ENCODE results near the gene RIN3.

The RIN3 gene

GRCh38 chr14:92686900-92687427 lies 173.4 kb downstream of the RIN3 start:
- peak in 1 of 2 donors; percentile 60 for DNase-seq (ENCODE audit: low read depth in 2 of 2)

GRCh38 chr14:92687681-92688433 lies 174.3 kb downstream of the RIN3 start:
- DNase-seq (ENCODE audit: low read depth in 2 of 2), result no peak

DNA sequence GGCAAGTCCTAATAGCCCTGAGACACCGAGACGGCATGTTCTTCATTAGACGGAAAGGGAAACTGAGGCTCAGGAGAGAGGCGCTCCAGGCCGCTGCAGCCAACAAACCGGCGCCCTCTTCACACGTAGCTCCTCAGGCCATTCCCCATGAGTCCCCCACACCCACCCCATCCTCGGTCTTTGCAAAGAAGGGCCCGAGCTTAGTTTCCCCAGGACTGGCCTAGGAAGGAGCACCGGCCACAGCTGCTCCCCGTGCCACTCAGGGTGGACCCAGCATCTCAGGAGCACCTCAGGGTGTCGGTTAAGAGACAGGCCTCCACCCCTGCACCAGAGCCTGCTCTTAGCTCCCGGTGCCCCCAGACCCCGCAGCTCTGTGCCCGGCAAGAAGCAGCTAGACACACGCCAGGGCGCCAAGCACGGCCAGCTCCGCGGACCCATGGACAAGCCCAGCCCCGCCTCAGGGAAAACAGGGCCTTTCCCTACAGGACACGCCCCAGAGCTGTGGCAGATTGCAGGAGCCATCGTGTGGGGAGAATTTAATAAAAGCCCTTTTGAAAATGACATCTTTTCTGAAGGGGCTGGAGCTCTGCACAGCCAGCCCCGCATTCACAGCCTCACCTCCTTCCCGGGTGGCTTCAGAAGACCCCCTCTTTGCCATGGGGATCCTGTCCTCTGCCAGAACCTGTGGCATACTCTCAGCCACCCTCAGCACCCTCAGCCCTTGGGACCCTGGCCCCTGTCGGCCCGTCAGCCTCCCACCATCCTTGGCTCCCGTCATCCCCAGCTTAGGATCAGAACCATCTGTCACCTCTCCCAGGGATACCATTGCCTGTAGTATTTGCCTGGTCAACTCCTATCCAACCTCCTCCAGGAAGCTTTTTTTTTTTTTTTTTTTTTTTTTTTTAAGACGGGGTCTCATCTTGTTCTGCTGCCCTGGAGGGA lies 175.1 kb downstream of the RIN3 start:
- no peak for DNase-seq (ENCODE audit: low read depth in 2 of 2)

DNA sequence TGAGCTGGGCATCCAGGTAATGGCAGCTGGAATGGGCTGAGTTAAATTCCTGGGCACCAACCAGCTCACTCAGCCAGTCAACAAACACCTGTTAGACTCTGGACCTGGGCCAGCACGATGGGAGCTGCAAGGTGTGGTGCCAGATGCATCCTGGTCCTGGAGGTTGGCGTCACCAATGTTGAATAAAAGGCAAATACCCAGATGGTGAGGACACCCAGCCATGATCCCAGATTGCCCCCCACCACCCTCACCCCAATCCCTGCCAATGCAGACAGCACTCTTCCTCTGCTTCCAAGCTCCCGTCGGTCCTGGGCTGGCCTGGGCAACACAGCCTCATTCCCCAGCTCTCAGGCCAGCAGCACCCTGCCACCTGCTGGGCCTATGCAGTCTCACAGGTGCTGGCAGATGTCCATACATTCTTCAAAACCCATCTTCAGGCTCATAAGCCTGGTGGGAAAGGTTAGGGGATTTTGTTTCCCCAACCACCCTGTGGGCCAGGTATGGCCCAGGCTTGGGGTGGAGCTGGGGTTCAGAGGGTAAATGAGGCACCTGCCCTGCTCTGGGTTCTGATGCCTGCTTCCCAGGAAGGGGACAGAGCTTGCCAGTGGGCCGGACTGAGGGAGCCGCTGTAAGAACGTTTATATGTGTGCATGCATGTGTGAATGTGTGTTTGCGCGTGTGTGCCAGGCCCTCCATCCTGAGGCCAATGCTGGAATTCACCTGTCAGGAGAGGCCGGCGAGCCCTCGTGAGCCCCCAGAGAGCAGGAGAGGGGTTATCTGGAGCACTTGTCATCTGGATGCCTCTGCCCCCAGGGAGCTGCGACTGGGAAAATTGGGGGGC lies 176.8 kb downstream of the RIN3 start:
- no peak for DNase-seq (ENCODE audit: low read depth in 2 of 2)

DNA sequence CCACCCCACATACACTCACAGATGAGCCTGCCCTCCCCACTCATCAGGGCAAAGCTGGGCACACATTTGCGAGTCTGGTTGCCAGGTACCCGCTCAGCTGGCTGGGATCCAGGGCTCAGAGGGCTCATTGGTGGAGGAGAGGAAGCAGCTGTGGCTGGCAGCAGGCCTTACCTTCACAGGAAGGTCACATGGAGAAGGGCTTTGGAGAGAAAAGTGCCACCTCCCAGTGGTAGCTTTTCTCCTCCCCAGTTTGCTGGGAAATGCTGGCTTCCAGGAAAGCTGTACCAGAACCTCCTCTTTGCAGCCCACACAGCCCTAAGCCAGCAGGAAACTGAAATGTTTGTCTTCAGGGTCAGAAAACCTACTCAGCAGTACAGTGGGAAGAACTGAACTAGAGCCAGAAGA lies 179.2 kb downstream of the RIN3 start:
- no peak for DNase-seq (ENCODE audit: low read depth in 2 of 2)

DNA sequence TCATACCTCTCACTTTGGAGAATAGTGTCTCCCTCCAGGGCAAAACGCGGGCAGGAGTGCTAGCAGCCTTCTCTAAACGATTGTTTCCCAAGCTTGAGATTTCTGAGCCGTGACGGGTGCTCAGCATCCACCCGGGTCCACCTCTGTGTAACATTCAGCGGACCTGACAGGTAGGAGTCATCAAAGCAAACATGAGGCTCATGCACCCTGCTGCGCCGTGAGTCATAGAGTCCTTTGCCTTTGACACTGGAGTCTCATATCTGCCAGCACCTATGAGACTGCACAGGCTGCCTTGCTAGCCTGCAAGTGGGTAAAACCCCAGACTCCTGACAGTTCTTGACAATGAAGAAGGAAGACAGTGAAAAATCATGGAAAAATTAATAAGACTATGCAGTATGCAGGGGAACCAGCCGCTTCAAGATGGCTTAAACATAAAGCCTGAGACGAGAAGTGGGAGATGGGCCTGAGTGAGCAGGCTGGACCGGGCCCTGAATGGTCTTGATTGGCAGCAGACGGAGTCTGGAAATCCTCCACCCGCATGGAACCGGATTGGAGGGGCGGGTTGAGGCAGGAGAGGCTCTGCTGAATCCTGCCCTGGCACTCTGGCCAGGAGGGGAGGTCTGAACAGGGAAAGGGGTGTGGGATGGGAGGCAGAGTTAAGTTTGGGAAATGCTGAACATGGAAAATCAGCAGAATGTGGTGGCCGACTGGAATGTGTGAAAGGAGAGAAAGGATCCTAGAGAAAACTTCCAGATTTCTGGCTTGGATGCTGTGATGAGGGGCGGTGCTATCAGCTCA lies 180.6 kb downstream of the RIN3 start:
- no peak for DNase-seq (ENCODE audit: low read depth in 2 of 2)

DNA sequence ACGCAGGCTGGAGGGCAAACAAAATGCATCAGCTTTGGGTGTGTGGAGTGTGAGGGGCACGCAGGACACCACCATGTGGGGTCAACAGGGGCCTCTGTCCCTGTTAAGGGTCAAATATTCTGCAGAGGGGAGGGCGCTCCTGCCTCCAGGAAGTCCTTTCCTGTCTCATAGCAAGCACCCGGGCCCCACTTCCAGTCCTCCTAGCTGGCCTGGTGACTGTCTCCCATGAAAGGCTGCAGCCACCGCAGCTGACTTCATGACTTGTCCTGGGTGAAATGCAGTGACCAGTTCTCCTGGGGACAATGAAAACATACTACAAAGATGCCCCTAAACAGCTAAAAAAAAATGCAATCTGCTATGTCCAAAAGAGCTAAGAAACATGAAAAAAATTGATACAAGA lies 181.2 kb downstream of the RIN3 start:
- DNase-seq (ENCODE audit: low read depth in 2 of 2), result no peak

DNA sequence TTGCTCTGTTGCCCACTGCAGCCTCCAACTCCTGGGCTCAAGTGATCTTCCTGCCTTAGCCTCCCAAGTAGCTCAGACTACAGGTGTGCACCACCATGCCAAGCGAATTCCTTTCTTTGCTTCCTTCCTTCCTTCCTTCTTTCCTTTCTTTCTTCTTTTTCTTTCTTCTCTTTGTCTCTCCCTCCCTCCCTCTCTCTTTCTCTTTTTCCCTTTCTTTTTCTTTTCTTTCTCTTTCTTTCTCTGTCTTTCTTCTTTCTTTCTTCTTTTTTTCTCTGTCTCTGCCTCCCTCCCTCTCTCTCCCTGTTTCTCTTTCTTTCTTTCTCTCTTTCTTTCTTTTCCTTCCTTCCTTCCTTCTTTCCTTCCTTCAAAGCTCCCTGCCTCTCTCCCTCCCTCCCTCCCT lies 182.0 kb downstream of the RIN3 start:
- no peak for DNase-seq (ENCODE audit: low read depth in 2 of 2)

DNA sequence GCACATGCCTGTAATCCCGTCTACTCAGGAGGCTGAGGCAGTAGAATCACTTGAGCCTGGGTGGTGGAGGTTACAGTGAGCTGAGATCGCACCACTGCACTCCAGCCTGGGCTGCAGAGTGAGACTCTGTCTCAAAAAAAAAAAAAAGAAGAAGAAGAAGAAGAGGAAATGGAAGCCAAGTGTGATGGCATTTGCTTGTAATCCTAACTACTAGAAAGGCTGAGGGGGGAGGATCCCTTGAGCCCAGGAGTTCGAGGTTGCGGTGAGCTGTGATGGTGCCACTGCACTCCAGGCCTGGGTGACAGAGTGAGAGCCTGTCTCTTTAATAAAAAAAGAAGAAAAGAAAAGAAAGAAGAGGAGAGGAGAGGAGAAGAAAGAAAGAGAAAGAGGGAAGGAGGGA lies 182.8 kb downstream of the RIN3 start:
- no peak for DNase-seq (ENCODE audit: low read depth in 2 of 2)

- DNase-seq (ENCODE audit: low read depth in 2 of 2), result no peak
Measured at GRCh38 chr14:92698393-92698792, 184.8 kb downstream of the RIN3 start.

- no peak for DNase-seq (ENCODE audit: low read depth in 2 of 2)
Measured at GRCh38 chr14:92701826-92702225, 188.2 kb downstream of the RIN3 start.

GRCh38 chr14:92702441-92702918 lies 188.9 kb downstream of the RIN3 start:
- no peak for DNase-seq (ENCODE audit: low read depth in 2 of 2)

- no peak for DNase-seq (ENCODE audit: low read depth in 2 of 2)
Measured at GRCh38 chr14:92703516-92703915, 189.9 kb downstream of the RIN3 start.

DNA sequence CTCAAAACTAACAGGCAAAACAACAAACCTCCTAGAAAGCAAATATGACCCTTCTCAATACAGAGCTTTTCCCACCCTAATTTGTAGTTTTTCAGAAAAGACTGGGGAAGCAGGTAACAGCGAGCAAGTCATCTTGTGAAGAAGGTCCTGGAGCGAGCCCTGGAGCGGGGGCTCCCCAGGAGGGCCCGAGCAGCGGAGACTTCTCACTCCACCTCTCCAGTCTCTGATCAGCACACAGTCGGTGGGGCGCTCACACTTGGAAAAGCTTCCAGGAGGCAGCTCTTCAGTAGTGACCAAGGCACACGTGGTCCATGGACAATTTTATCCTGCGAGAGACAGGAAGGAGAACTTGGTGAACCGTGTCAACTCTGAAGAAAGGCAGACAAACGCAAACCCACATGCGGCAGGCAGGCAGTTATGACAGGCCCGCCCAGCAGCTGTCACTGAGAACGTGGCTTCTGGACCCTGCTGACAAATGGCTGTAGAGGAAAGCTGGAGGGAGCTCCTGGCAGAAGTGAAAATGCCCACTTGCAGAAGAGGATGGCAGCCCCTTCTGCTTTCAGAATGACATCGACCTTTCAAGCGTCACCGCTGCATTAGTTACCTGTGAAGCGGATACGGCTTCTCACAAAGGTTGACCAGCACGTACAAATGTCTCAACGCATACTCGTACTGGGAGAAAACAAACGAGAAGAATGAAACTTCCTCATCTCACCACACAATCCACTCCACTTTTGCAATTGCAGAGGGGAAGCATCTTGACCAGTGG lies 190.6 kb downstream of the RIN3 start:
- DNase-seq (ENCODE audit: low read depth in 2 of 2), result no peak

DNA sequence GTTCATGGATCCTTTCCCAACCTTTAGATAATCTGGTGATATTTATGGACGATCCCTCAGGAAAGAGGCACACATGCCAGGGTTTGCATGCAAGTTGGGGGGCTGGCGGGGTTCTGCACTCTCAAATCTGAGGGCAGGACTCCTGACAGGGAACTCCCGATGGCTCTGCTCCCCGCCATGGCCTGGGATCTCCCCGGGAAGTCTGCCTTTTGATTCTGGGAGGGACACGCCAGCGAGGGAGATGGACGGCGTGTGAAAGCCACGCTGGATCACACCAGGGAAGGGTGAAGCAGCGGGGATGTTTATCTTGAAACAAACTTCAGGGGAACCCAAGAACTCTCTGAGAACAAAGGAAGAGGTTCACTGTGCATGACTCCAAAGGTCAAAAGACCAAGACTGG lies 191.2 kb downstream of the RIN3 start:
- DNase-seq (ENCODE audit: low read depth in 2 of 2), result no peak

DNA sequence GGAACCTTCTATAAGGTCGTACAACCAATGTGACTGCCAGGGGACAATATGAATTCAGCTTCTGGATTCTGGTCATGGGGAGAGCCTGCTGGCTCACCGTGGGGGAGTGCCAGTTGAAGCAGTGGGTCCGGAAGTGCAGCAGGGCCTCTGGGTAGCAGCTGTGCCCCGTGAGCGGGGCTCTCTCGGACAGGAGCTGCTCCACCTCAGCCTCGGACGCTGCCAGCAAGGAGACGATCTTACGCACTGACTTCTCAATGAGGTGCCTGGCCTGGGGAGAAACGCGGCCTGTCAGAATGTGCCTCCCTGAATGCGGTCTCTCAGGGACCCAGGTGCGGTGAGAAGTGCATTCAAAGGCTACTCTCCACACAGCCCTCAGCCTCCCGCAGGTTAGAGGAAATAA lies 192.8 kb downstream of the RIN3 start:
- no peak for DNase-seq (ENCODE audit: low read depth in 2 of 2)

GRCh38 chr14:92709340-92710000 lies 195.9 kb downstream of the RIN3 start:
- DNase-seq (ENCODE audit: low read depth in 2 of 2), result no peak

GRCh38 chr14:92710001-92710341 lies 196.4 kb downstream of the RIN3 start:
- DNase-seq (ENCODE audit: low read depth in 2 of 2), result no peak

GRCh38 chr14:92711976-92712653 lies 198.5 kb downstream of the RIN3 start:
- DNase-seq (ENCODE audit: low read depth in 2 of 2), result no peak

Data from stimulated activated CD8-positive, alpha-beta memory T cell treated with anti-CD3 and anti-CD28 coated beads, Interleukin-15, amount 100 ng/mL, for 48 hours (primary cell).